ENCODE measurements around the gene GYG2.
"Not testable (repeated sequence)": the region's sequence is repeated elsewhere in the genome, so short reads cannot be mapped to it uniquely, and the experiment has no call there.

Gene GYG2

DNA sequence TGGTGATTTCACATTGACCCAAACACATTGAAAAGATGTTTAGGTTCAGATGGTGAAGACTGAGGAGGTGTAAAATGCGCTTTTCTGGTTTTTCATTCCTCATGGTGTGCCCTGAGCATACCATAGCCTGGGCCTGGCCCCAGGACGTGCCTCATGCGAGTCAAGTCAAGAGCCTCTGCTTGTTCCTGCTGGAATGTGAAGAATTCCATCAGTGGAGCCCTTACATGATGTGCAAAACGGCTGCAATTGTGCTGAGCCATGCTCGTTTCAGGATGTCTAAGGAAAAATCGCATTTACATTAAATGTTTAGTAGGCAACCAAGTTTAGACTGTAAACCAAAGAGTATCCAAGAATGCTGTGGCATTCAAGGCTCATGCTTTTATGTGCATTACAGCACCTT is 34.9 kb downstream of the GYG2 start:
- TF ChIP-seq JUND (IDR thresholded peaks at IDR 0.05; ENCODE audit: low read depth) = no peak
- in situ Hi-C loops (cut with HindIII; ENCODE audit: low pct_unique_long_range_greater_than_20kb, low sequenced_read_pairs) = no loop called here
- DNase-seq (ENCODE audit: low read depth in 1 of 2, low spot score in 1 of 2) = no peak

DNA sequence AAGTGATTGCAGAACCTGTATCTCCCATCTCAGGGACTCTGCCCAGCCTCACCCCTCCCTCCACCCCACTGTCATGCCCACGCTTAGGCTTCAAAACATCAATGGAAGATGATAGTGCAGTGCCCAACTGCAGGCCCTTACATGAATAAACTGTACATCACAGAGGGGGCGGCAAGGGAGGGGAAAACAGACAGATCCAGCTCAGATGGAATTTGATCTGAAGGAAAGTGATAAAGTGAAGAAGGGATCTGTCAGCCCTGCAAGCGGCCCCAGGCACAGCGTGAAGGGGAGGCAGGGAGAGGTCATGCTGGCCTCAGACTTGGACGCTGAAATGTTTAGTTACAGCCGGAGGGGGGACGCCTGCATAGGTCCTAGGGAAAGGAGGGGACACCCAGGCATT is 38.5 kb downstream of the GYG2 start:
- in situ Hi-C loops (cut with HindIII; ENCODE audit: low pct_unique_long_range_greater_than_20kb, low sequenced_read_pairs) = no loop called here
- no peak for DNase-seq (ENCODE audit: low read depth in 1 of 2, low spot score in 1 of 2)
- no peak for TF ChIP-seq JUND (IDR thresholded peaks at IDR 0.05; ENCODE audit: low read depth)

DNA sequence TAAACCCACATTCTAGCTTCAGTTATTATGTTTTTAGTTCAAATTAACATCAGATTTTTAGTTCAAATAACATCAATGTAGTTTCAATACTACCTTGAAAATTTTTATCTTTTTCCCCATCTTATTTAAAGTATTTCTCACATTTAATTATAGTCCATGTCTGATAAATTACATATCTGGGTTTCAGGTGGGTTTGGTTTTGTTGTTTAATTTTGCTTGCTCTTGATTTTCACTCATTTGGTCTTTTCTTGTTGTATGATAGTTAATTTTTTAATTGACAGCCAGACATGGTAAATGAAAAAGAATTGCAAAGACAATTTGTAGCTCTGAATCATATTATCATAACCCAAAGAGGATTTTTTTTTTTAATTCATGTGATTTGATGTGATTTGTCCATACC is 41.9 kb downstream of the GYG2 start:
- in situ Hi-C loops (cut with HindIII; ENCODE audit: low pct_unique_long_range_greater_than_20kb, low sequenced_read_pairs) = no loop called here
- DNase-seq (ENCODE audit: low read depth in 1 of 2, low spot score in 1 of 2) = no peak
- no peak for TF ChIP-seq JUND (IDR thresholded peaks at IDR 0.05; ENCODE audit: low read depth)

DNA sequence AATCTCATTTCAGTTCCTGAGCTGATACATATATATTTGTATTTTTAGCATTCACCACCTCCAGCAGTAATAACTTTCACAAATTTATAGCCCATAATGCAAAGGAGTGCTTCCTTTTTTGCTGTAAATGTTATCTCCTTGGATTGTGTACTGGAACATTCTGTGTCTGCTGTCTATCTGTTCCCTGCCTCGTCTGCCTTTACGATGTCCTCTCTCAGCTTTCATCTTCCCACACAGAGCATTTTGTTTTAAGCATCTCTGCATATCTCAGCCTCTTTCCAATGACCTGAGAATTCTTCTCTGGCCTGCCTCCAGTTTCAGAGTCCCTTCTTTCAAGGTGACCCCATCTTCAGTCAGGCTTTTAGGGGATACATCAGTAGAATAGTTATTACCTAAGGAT is 43.1 kb downstream of the GYG2 start:
- in situ Hi-C loops (cut with HindIII; ENCODE audit: low pct_unique_long_range_greater_than_20kb, low sequenced_read_pairs) = no loop called here
- no peak for TF ChIP-seq JUND (IDR thresholded peaks at IDR 0.05; ENCODE audit: low read depth)
- no peak for DNase-seq (ENCODE audit: low read depth in 1 of 2, low spot score in 1 of 2)

DNA sequence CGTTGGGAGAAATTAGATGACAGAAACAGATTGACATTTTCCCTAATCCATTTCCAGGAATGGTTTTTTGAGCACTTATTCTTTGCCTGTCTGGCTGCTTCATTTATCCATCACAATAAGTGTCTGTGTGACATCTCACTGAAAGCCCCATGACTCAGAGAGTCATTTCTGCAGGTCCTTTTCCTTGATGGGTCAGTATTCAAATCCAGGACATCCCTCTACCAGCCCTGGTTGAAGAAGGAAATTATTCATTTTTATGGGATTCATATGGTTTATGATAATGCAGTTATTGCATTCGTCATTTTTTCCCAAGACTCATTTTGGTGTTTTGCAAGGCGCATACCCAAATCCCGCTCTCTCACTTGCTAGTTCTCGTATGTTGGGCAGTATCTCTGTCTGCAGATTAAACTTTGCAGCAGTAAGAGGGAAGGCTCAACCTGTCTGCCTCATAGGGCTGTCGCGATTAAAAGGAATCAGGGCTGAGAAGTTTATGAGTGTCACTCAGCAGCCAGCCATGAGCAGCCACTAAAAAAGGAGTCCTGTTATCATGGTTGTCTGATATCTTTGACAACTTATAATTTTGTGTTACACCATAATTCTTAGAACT is 44.0 kb downstream of the GYG2 start:
- no peak for TF ChIP-seq JUND (IDR thresholded peaks at IDR 0.05; ENCODE audit: low read depth)
- no peak for DNase-seq (ENCODE audit: low read depth in 1 of 2, low spot score in 1 of 2)
- in situ Hi-C loops (cut with HindIII; ENCODE audit: low pct_unique_long_range_greater_than_20kb, low sequenced_read_pairs) = no loop called here

DNA sequence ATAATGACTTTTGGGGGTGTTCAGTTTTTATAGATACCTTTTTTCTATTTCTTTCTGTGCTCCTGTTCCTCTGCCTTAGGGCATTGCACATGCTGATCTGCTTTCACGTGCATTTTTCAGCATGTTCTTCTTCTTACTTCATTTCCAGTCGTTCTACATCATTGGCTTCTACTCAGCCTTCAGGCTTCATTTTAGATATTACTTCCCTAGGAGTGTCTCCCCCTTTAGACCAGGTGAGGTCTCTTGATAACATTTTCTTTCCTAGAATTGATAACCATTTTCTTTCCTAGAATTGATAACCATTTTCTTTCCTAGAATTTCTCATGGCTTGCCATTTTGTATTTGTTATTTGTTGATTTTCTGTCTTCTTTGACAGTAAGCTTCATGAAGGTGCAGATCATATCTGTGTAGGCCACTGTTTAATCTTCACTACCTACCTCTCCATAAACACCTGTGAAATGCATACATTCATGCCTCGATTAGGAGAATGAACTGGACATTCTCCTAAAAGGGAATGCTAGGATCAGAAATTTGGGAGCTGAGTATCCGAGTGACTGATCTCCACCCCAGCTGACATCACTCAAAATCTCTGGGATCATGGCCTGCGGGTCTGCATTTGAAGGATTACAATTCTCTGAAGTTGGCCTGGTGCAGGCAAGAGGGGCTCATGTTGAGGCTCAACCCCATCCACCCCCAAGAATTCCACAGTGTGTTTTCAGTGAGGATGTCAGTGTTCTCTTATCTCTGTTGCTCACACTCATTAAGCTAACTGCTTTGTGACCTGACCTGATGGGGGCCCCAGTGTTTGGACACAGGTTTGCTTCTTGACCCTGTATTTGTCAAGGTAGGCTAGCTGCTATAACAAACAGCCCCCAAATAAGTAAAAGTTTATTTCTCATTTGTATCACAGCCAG is 45.7 kb downstream of the GYG2 start:
- in situ Hi-C loops (cut with HindIII; ENCODE audit: low pct_unique_long_range_greater_than_20kb, low sequenced_read_pairs) = no loop called here
- DNase-seq (ENCODE audit: low read depth in 1 of 2, low spot score in 1 of 2) = no peak
- TF ChIP-seq JUND (IDR thresholded peaks at IDR 0.05; ENCODE audit: low read depth) = no peak

DNA sequence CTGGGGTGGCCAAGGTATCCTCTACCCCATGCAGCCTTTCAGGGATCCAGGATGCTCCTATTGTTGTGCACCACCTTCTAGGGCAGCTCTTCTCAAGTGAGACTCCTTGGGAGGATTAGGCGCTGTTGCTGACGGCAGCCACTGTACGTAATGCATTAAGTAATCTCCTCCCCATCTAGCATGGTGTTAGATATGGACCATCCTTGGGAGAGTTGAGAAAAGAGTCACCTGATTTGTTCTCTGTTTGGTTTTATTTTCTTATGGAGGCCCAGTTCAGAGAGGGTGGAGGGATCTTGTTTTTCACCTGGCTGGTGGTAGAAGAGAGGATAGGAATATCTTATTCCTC is 46.4 kb downstream of the GYG2 start:
- no peak for TF ChIP-seq JUND (IDR thresholded peaks at IDR 0.05; ENCODE audit: low read depth)

DNA sequence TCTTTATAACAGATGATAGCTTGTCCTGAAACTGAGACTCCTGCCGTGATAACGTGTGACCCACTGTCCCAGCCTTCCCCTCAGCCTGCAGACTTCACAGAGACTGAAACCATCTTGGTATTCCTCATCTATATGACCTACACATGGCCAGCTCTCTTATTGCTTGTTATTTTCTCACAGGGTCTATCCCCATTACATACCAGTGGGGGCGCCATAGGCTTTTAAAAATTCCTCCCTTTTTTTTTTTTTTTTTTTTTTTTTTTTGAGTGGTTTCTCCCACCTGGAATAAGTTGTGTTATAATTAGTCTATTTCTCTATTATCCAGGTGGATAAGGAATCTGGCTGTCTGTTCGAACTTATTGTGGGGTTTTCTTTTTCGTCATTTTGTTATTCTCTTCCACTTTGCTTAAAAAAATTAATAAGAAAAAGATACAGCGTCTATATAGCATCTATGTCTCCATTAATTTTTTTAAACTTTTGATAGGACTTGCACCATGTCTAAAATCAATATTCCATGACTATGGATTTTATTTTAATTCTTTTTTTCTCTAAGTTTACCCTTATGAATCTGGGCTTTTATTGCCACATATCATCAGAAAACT is 47.2 kb downstream of the GYG2 start:
- in situ Hi-C loops (cut with HindIII; ENCODE audit: low pct_unique_long_range_greater_than_20kb, low sequenced_read_pairs) = no loop called here
- no peak for TF ChIP-seq JUND (IDR thresholded peaks at IDR 0.05; ENCODE audit: low read depth)

More for the DNA sequence above, 46.4 kb downstream of the GYG2 start:
- no peak for DNase-seq (ENCODE audit: low read depth in 1 of 2, low spot score in 1 of 2)
- in situ Hi-C loops (cut with HindIII; ENCODE audit: low pct_unique_long_range_greater_than_20kb, low sequenced_read_pairs) = no loop called here

DNA sequence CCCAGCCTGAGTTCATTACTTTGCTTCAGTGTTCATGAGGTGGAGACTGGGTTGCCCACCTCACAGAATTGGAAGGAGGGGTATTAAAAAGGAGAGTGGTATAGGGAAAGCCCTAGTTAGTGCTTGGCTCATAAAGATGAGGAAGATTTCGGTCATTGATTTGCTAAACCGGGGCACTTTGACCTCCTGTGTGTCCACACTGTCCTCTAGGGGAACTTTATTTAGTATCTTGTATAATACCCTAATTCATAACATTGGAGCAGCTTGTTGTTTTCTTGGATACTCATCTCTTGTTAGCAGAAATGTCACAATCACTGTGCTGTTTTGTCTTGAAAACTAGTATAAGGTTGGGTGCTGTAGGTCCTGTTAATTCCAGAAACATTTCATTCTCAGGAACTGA is 49.8 kb downstream of the GYG2 start:
- no peak for TF ChIP-seq JUND (IDR thresholded peaks at IDR 0.05; ENCODE audit: low read depth)
- in situ Hi-C loops (cut with HindIII; ENCODE audit: low pct_unique_long_range_greater_than_20kb, low sequenced_read_pairs) = no loop called here
- DNase-seq (ENCODE audit: low read depth in 1 of 2, low spot score in 1 of 2) = no peak

More for the DNA sequence above, 47.2 kb downstream of the GYG2 start:
- peak in 1 of 2 experiments; percentile 39 for DNase-seq (ENCODE audit: low read depth in 1 of 2, low spot score in 1 of 2)

DNA sequence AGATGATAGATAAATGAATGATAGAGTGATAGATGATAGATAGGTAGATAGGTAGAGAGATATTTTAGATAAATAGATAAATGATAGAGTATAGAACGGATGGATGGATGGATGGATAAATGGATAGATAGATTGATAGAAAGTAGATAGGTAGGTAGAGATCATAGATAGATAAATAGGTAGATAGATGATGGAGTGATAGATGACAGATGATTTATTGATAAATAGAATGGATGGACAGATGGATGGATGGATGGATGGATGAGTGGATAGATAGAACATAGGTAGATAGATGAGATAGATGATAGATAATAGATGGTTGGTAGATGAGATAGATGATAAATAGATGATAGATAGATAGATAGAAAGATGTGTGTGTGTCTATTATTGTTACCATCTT is 50.9 kb downstream of the GYG2 start:
- no peak for TF ChIP-seq JUND (IDR thresholded peaks at IDR 0.05; ENCODE audit: low read depth)
- in situ Hi-C loops (cut with HindIII; ENCODE audit: low pct_unique_long_range_greater_than_20kb, low sequenced_read_pairs) = no loop called here
- DNase-seq (ENCODE audit: low read depth in 1 of 2, low spot score in 1 of 2) = no peak

DNA sequence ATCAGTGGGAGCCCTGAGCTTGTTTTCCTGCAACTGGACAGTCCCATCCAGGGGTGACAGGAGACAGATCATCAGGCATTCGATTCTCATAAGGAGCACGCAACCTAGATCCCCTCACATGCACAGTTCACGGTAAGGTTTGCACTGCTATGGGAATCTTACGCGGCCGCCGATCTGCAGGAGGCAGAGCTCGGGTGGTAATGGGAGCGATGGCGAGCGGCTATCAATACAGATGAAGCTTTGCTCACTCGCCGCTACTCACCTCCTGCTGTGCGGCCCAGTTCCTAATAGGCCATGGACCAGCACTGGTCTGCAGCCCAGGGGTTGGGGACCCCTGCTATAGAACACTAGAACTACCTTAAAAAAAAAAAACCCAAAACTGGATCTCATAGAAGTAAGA is 55.0 kb downstream of the GYG2 start:
- in situ Hi-C loops (cut with HindIII; ENCODE audit: low pct_unique_long_range_greater_than_20kb, low sequenced_read_pairs) = no loop called here
- TF ChIP-seq JUND (IDR thresholded peaks at IDR 0.05; ENCODE audit: low read depth) = no peak
- no peak for DNase-seq (ENCODE audit: low read depth in 1 of 2, low spot score in 1 of 2)

DNA sequence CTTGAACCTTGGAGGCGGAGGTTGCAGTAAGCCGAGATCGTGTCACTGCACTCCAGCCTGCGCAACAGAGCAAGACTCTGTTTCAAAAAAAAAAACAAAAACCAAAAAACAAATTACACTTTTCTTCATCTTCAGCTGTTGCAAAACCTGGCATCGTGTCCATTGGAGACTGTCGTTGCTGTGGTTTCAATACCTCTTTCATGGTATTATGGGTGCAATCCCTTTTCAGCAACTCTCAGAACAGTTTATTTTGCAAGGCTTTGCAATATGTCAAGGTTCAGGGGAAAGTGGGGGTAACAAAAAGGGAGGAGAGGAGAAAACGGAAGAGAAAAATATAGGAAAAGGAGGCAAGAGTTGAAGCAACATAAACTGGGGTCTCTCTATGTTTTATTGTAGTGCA is 59.6 kb downstream of the GYG2 start:
- no peak for DNase-seq (ENCODE audit: low read depth in 1 of 2, low spot score in 1 of 2)
- in situ Hi-C loops (cut with HindIII; ENCODE audit: low pct_unique_long_range_greater_than_20kb, low sequenced_read_pairs) = no loop called here
- TF ChIP-seq JUND (IDR thresholded peaks at IDR 0.05; ENCODE audit: low read depth) = no peak

DNA sequence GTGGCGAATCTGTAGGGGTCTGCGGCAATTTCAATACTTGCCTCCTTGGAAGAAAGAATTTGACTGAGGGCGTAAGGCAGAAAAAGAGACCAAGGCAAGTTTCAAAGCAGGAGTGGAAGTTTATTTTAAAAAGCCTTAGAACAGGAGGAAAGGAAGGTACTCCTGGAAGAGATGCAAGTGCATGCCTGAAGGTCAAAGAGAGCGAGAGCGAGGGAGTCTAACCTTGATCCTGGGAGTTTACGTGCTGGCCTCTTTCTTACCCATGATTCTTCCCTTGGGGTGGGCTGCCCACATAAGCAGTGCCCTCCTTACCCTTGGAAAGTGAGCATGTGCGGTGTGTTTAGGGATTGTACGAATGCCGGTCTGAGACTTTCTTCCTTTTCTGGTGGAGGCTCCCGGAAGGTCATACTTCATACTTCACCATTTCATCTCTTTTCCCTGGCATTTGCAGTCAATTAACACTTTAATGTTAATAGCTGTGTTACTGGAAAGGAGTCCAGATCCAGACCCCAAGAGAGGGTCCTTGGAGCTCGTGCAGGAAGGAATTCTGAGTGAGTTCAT is 60.4 kb downstream of the GYG2 start:
- DNase-seq (ENCODE audit: low read depth in 1 of 2, low spot score in 1 of 2) = no peak
- in situ Hi-C loops (cut with HindIII; ENCODE audit: low pct_unique_long_range_greater_than_20kb, low sequenced_read_pairs) = no loop called here
- TF ChIP-seq JUND (IDR thresholded peaks at IDR 0.05; ENCODE audit: low read depth) = no peak

DNA sequence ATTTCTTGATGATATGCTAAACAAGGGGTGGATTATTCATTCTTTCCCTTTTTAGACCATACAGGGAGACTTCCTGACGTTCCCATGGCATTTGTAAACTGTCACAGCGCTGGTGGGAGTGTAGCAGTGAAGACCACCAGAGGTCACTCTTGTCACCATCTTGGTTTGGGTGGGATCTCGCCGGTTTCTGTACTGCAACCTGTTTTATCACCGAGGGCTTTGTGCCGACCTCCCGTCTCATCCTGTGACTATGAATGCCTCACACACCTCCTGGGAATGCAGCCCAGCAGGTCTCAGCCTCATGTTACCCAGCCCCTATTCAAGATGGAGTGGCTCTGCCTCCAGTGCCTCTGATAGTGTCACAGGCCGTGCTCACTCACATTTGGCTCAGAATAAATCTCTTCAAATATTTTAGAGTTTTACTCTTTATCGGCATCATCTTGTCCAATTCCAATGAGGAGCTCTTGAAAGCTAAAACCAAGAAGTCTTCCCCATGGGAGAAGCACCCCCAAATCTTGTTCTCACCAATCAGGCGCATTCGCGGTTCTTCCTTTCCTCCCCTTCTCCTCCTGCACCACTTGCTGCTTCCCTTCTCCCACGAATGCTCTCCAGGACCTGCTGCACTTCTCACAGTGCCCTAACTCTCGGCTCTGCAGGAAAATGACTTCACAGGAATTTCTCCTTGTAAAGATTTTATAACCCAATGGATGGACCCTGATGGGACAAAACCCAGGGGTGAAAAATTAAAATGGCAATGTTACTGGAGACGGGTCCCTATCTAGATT is 61.2 kb downstream of the GYG2 start:
- in situ Hi-C loops (cut with HindIII; ENCODE audit: low pct_unique_long_range_greater_than_20kb, low sequenced_read_pairs) = not testable (repeated sequence)
- DNase-seq (ENCODE audit: low read depth in 1 of 2, low spot score in 1 of 2) = peak in 1 of 2 experiments; percentile 32

DNA sequence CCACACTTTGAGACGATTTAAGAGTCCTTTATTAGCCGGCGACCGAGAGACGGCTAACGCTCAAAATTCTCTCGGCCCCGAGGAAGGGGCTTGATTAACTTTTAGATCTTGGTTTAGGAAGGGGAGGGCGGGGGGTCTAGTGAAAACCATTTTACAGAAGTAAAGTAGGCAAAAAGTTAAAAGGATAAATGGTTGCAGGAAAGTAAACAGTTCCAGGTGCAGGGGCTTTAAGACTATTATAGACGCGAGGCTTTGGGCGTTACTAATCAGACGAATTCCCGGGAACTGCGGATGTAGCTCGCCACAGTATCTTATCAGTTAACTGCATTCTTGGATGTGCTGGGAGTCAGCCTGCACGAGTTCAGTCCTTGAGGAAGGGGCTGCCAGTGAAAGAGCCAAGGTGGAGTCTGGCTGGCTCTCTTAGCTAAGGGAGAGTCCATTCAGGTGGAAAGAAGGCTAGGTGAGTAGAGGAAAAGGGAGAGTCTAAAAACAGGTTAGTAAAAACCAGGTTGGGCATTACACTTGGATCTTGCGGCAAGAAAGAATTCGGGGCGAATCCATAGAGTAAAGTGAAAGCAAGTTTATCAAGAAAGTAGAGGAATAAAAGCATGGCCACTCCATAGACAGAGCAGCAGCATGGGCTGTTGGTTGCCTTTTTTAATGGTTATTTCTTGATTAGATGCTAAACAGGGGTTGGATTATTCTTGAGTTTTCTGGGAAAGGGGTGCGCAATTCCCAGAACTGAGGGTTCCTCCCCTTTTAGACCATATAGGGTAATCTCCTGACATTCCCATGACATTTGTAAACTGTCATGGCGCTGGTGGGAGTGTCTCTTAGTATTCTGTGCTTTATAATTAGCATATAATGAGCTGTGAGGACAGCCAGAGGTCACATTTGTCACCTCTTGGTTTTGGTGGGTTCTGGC is 62.1 kb downstream of the GYG2 start:
- in situ Hi-C loops (cut with HindIII; ENCODE audit: low pct_unique_long_range_greater_than_20kb, low sequenced_read_pairs); DNase-seq (ENCODE audit: low read depth in 1 of 2, low spot score in 1 of 2): not testable (repeated sequence)
